ENCODE data around the gene EGR2.
A peak's percentile ranks its signal among the peaks of the same experiment; 100 is the strongest.

Gene EGR2

GRCh38 chr10:62818426-62819011 lies 2.4 kb upstream of the EGR2 start:
- DNase-seq (ENCODE audit: extremely low read depth in 1 of 2, low read depth in 1 of 2), result peak in 1 of 2 donors; percentile 42

- DNase-seq (ENCODE audit: extremely low read depth in 1 of 2, low read depth in 1 of 2), result peak in 1 of 2 donors; percentile 56
Measured at GRCh38 chr10:62817766-62818425, 1.7 kb upstream of the EGR2 start.

GRCh38 chr10:62817121-62817765 lies 1.1 kb upstream of the EGR2 start:
- peak in 1 of 2 donors; percentile 49 for DNase-seq (ENCODE audit: extremely low read depth in 1 of 2, low read depth in 1 of 2)

- no peak for DNase-seq (ENCODE audit: extremely low read depth in 1 of 2, low read depth in 1 of 2)
Measured at GRCh38 chr10:62816076-62816330, 163 bp downstream of the EGR2 start.

GRCh38 chr10:62815381-62816075 lies 638 bp downstream of the EGR2 start:
- peak in 1 of 2 donors; percentile 14 for DNase-seq (ENCODE audit: extremely low read depth in 1 of 2, low read depth in 1 of 2)

- peak in 1 of 2 donors; percentile 23 for DNase-seq (ENCODE audit: extremely low read depth in 1 of 2, low read depth in 1 of 2)
Measured at GRCh38 chr10:62814756-62815380, 1.3 kb downstream of the EGR2 start.

GRCh38 chr10:62813981-62814380 lies 2.2 kb downstream of the EGR2 start:
- DNase-seq (ENCODE audit: extremely low read depth in 1 of 2, low read depth in 1 of 2), result peak in 1 of 2 donors; percentile 18

- peak in 1 of 2 donors; percentile 14 for DNase-seq (ENCODE audit: extremely low read depth in 1 of 2, low read depth in 1 of 2)
Measured at GRCh38 chr10:62813453-62813852, 2.7 kb downstream of the EGR2 start.

- DNase-seq (ENCODE audit: extremely low read depth in 1 of 2, low read depth in 1 of 2), result peak in 1 of 2 donors; percentile 10
Measured at GRCh38 chr10:62812672-62813439, 3.3 kb downstream of the EGR2 start.

GRCh38 chr10:62811159-62811875 lies 4.8 kb downstream of the EGR2 start:
- DNase-seq (ENCODE audit: extremely low read depth in 1 of 2, low read depth in 1 of 2), result peak in 1 of 2 donors; percentile 34

- no peak for DNase-seq (ENCODE audit: extremely low read depth in 1 of 2, low read depth in 1 of 2)
Measured at GRCh38 chr10:62810156-62810902, 5.8 kb downstream of the EGR2 start.

GRCh38 chr10:62806251-62806650 lies 9.9 kb downstream of the EGR2 start:
- DNase-seq (ENCODE audit: extremely low read depth in 1 of 2, low read depth in 1 of 2), result no peak

- DNase-seq (ENCODE audit: extremely low read depth in 1 of 2, low read depth in 1 of 2), result no peak
Measured at GRCh38 chr10:62805231-62806099, 10.7 kb downstream of the EGR2 start.

GRCh38 chr10:62804356-62805230 lies 11.6 kb downstream of the EGR2 start, which contains the start of gene ADO:
Gene ADO, plus strand, starts transcription at chr10:62804720. Its CDS starts 340 bp downstream, at chr10:62805060.
- DNase-seq (ENCODE audit: extremely low read depth in 1 of 2, low read depth in 1 of 2), result peak in 1 of 2 donors; percentile 64

- no peak for DNase-seq (ENCODE audit: extremely low read depth in 1 of 2, low read depth in 1 of 2)
Measured at GRCh38 chr10:62803724-62804355, 12.3 kb downstream of the EGR2 start.

GRCh38 chr10:62801871-62802270 lies 14.3 kb downstream of the EGR2 start:
- DNase-seq (ENCODE audit: extremely low read depth in 1 of 2, low read depth in 1 of 2), result no peak

GRCh38 chr10:62796896-62797295 lies 19.3 kb downstream of the EGR2 start:
- no peak for DNase-seq (ENCODE audit: extremely low read depth in 1 of 2, low read depth in 1 of 2)
